ENCODE results near the gene MYOCOS.

MYOCOS gene

DNA sequence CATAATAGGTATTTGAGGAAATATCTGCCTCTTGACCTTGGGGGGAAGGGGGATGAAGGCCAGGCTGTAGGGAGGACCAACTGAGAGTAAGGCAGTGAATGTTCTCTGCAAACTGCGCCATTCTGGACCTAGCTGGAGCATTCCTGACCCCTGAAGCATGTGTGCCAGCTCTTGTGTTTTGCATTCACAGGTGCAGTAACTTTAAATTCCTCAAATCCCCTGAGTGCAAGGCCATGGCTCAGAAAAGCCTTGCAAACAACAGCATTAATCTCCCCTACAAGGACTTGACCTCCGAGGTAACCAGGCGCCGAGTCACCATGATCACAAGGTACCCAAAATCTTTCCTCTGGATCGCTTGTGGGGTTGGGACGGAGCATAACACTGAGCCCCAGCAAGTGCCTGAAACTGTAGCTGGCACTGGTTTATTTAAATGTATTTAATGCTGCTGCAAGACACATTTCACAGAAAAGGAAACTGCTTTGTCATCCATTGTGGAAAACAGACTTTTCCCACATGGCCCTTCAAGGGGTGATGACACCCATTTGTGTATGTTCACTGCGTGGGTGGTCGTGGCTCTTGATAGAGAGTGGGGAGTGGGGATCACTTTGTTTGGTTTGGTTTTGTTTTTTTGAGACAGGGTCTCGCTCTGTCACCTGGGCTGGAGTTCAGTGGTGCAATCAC, 1.7 kb downstream of the MYOCOS start:
- H3K4me3 ChIP-seq (ENCODE audit: low read depth, low read length) = no peak overlapping the region

DNA sequence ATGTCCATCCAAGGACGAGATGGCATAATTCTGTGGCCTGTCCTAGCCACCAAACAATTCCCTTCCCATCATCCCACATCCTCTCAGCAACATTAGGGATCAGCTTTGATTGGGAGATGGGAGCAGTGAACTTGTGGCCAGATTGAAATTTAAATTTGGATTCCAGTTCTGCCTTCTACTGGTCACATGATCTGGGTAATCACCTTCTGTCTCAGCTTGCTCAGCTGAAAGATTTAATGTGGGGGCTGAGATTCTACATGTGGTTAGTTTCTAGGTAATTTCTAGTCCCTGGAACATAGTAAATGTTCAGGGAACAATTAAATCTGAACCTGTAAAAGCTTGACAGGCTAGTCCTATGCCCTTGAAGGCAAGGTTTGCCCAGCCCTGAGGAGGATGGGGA, 3.2 kb downstream of the MYOCOS start:
- H3K4me3 ChIP-seq (ENCODE audit: low read depth, low read length) = no peak overlapping the region

DNA sequence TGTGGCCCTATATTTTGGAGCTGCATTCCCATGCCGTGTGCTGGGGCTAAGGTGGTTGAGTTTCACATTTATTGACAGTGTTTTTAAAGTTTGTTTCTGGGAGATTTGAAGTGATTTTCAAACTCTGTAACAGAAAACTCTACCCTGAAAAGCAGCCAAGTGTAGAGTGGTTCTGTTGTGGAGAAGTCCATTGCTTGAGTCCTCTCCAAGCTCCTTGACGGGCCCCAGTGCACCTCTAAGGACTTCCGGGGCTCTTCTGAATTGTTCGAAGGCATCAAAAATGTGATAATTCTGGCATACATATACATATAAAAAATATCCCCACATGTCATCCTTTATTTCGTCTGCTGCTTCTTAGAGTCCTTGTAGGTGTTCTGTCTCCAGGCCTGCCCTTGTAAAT, 5.0 kb downstream of the MYOCOS start:
- H3K4me3 ChIP-seq (ENCODE audit: low read depth, low read length) = no peak overlapping the region

DNA sequence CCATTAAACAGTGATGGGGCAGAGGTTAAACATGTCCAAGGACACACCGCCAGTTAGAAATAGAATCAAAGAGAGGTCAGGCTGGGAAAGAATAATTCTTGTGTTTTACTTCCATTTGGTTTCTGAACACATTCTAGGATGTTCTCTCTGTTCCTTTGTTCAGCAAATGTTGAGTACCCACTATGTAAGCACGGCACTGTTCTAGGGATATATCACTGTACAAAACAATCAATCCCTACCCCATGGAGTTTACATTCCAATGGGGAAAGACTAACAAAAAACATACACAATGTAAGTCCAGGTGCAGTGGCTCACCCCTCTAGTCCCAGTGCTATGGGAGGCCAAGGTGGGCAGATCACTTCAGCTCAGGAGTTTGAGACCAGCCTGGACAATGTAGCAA, 6.2 kb downstream of the MYOCOS start:
- no peak overlapping the region for H3K4me3 ChIP-seq (ENCODE audit: low read depth, low read length)

DNA sequence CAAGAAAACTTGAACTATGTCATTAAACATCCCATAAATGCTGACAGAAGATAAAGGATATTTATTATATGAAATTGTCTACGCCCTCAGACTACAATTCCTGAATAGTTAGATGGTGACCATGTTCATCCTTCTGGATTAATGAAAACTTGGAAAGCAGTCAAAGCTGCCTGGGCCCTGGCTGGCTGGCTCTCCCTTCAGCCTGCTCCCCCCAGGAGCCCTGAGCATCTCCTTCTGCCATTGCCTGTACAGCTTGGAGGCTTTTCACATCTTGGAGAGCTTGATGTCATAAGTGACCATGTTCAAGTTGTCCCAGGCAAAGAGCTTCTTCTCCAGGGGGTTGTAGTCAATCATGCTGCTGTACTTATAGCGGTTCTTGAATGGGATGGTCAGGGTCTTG, 13.6 kb downstream of the MYOCOS start:
- H3K4me3 ChIP-seq (ENCODE audit: low read depth, low read length) = no peak overlapping the region

DNA sequence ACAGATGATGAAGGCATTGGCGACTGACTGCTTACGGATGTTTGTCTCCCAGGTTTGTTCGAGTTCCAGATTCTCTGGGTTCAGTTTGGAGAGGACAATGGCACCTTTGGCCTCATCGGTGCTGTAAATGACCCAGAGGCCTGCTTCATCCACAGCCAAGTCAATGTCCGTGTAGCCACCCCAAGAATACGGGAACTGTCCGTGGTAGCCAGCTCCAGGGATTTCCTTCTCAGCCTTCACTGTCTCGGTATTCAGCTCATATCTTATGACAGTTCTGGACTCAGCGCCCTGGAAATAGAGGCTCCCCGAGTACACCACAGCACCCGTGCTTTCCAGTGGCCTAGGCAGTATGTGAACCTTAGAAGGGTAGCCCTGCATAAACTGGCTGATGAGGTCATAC, 14.1 kb downstream of the MYOCOS start:
- no peak overlapping the region for H3K4me3 ChIP-seq (ENCODE audit: low read depth, low read length)

DNA sequence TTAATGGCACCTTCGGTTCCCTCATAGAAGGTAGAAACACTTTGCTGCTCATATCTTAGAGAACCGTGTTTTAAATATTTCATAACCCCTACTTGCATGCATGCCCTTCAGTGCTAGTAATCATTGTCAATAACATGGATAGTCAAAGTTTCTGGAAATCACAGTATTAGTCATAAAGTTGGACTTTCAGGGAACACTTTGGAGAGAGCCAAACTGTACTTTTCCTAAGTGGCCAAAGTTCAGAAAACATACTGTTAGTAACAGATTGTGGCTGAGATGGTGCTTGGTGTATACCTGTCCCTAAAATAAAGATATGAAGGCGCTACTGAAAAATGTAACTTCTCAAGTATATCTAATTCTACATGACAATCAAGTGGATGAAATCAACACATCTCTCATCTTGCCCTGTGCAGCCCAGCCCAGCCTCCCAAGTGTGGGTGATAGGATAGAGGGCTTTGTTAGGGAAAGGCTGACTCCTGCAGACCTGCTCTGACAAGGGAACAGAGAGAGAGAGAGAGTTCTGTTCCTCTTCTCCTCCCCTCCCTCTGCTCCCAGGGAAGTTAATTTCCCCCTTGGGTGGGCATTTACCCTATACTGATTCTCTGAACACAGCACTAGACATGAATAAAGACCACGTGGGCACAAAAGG, 16.0 kb downstream of the MYOCOS start:
- H3K4me3 ChIP-seq (ENCODE audit: low read depth, low read length) = no peak overlapping the region

DNA sequence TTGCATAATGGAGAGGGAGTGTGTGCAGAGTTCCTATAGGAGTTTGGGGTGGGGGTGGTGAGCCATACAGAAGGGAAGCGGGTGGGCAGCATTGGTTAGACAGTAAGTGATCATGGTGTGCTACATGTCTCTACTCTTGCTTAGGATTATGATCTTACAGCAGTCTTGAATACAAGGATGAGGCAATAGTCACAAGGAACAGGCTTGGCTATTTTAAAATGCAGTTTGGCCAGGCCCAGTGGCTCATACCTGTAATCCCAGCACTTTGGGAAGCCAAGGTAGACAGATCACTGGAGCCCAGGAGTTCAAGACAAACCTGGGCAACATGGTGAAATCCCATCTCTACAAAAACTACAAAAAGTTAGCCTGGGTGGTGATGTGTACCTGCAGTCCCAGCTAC, 18.2 kb downstream of the MYOCOS start:
- no peak overlapping the region for H3K4me3 ChIP-seq (ENCODE audit: low read depth, low read length)

DNA sequence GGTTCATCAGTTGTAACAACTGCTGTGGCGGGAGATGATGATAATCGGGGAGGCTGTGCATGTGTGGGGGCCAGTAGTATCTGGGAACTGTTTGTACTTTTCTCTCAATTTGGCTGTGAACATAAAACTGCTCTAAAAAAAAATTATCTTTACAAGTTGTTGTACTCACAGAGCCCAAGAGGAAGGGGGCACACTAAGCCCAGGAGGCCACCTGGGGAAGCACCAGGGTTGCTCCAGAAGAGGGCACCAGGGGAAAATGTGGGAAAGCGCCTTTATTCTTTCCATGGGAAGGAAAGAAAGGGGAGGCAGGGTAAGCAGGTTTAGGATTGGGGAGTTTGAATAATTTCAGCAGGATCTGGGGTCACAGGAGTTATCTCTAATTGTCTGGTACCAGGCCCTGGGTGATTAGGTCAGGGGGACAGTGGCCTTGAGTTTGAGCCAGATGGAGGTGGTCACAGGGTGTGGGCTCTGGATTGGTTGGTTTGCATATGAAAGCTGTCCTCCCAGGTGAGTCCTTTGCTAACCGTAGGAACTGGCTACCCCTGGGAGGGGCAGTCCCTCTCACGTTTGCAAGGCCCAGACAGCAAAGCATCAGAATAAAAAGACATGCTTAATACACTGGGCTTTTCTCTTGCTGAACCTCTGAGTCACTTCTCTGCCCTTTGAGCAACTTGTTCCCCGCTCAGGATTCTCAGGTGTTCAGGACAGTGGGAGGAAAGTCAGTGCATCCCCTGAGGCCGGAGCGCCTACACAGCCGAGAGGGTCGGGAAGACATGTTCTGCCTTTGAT, 19.2 kb downstream of the MYOCOS start:
- no peak overlapping the region for H3K4me3 ChIP-seq (ENCODE audit: low read depth, low read length)

DNA sequence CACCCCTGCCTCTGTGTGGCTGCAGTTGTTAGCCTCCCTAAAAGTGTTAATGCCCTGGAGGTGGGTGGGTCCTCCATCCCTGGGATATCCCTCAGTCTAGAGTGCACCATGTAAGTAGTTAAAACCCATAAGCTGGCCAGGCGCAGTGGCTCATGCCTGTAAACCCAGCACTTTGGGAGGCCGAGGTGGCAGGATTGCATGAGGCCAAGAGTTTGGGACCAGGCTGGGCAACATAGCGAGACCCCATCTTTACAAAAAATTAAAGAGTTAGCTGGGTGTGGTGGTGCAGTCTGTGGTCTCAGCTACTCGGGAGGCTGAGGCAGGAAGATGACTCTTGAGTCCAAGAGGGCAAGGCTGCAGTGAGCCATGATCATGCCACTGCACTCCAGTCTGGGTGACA, 20.2 kb downstream of the MYOCOS start:
- no peak overlapping the region for H3K4me3 ChIP-seq (ENCODE audit: low read depth, low read length)

DNA sequence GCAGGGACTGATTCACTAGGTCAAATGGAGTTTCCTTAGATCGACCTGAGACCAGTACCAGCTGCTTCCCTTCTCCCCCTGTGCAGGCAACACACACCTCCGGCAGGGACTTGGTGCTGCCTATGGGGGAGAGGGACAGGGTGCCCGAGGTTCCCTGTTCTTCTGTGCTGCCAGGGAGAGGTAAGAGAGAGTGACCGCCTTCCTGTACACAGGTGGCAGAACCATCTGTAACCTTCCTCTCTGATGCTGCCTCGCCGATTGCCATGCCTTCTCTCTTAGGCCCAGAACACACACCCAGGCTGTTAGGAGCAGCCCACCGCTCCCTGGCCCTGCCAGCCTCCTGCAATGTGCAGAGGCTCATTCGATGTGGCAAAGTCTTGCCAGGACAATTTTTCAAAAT, 21.1 kb downstream of the MYOCOS start:
- H3K4me3 ChIP-seq (ENCODE audit: low read depth, low read length) = no peak overlapping the region

DNA sequence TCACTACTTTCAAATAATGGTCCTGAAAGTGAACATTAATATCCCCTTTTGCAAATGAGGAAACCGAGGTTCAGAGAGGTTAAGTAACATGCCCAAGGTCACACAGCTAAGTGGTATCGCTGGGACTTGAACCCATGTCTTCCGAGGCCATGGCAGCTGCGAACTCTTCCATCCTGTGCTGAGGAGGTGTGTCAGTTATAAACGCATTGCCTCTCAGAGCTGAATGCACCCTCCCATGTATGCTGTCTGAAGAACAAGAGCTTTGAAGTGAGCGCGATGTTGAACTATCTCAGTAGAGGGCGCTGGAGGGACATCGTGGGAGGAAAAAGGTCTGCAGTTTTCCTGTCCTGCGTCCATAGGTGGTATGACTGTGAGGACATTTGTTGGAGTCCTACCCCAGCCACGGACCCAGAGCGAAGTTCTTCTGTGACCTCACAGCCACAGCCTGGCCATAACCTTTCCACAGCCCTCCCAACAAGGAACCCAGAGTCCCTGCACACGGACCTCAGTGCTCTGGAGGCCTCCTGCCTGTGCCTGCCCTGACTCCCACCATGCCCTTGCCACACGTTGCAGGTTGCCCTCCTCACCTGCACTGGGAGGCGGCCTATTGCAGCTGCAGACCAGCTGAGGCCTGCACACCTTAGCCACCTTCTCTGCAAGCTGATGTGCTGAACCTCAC, 22.9 kb downstream of the MYOCOS start:
- H3K4me3 ChIP-seq (ENCODE audit: low read depth, low read length) = no peak overlapping the region

DNA sequence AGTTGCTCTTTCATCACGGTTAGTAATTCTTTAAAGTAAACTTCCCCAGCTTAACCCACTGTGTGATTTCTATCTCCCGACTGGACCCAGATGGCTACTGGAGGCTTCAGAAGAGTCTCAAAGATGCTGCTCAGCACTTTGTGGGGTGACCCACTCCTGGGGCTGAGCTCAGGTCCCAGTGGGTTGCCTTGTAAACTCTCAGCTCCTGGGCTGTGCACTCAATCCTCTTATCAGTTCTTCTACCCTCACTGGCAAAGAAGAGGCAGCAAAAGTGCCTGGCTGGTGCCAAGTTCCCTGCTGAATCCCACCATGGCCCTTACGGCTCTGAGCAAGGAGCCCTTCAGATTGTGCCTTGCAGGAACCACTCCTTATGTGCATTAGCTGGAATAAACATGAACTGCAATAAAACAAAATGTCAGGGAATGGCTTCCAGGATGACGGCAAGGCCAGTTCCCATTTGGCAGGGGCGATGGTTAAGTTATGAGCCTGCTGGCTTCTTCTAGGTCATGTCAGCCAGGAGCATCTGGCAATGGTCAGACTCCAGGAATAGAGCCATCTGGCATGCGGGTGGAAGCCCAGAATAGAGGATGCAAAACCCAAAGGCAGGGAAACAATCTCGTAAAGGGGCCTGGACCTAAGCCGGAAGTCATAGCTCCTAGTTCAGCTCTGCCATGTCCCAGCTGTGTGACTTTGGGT, 23.7 kb downstream of the MYOCOS start:
- no peak overlapping the region for H3K4me3 ChIP-seq (ENCODE audit: low read depth, low read length)

DNA sequence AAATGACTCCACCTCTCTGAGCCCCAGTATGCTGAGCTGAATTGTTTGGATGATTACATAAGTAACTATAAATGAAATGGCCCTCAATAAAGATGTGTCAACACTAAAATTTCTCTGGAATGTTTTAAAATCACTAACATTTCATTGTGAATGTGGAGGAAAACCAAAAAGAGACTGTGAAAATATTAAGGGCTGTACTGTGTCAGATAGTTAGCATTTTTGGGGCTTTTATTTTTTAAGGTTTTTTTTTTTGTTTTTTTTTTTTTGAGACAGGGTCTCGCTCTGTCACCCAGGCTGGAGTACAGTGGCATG, 24.2 kb downstream of the MYOCOS start:
- H3K4me3 ChIP-seq (ENCODE audit: low read depth, low read length) = no peak overlapping the region

DNA sequence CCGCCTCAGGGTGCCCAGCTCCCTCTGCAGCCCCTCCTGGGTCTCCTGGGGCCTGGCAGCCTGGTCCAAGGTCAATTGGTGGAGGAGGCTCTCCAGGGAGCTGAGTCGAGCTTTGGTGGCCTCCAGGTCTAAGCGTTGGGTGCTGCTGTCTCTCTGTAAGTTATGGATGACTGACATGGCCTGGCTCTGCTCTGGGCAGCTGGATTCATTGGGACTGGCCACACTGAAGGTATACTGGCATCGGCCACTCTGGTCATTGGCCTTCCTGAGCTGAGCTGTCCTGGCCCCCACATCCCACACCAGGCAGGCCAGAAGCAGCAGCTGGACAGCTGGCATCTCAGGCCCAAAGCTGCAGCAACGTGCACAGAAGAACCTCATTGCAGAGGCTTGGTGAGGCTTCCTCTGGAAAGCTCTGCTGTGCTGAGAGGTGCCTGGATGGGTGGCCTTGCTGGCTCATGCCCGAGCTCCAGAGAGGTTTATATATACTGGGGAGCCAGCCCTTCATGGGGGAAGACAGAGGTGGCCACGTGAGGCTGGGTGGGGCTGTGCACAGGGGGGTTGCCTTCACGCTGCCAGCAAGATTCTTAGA, 30.3 kb downstream of the MYOCOS start, which contains the start of gene MYOC:
Gene MYOC, minus strand, starts transcription at position 455 of the 589 bp plus-strand sequence. Its CDS starts 77 bp downstream, at position 378.
- no peak within 1 kb of the TSS for H3K4me3 ChIP-seq (ENCODE audit: low read depth, low read length)

DNA sequence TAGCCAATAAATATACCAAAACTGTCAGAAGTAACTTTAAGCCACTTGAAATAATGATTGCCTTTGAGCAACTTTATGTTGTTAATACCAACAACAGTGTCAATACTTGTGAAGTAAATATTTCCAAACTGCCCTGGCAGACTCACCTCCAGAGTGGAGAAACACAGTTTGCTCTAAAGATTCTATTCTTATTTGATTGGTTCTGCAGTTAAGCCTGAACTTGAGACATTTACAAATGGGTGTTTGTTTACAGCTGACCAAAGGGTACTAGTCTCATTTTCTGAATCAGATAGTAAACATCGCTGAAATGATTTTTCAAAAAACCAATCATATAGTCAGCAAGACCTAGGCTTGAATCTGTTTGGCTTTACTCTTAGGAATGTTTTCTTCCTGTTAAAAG, 31.8 kb downstream of the MYOCOS start:
- no peak overlapping the region for H3K4me3 ChIP-seq (ENCODE audit: low read depth, low read length)

DNA sequence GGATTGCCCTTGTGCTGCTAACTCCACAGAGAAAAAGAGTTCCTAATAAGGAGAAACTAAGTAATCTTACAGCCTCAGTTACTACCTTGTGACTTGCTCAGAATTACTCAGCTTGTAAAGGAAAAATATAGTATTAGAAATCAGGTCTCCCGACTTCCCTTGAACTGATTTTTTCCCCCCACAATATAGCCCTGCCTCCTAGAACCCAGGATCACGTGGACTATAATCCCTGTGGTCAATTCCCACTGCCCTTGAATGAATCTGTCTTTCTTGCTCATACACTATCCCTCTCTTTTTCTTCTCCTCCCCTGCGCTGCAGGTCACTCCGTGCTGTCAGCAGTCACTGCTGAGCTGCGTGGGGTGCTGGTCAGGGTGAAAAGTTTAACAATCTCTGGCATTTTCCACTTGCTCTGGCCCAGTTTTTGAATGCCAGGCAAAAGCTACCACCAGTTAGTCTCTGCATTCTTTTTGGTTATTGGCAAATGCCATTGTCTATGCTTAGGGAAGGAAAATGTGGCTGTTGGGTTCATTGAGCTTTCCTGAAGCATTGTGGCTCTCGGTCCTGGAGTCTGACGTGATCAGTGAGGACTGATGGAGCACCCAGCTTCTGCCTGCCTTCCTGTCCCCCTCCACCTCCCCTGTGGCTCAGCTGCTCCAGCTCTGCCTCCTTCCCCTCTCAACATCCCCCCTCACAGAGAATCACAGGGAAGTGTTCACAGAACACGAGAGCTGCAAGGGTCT, 32.3 kb downstream of the MYOCOS start:
- H3K4me3 ChIP-seq (ENCODE audit: low read depth, low read length) = no peak overlapping the region

DNA sequence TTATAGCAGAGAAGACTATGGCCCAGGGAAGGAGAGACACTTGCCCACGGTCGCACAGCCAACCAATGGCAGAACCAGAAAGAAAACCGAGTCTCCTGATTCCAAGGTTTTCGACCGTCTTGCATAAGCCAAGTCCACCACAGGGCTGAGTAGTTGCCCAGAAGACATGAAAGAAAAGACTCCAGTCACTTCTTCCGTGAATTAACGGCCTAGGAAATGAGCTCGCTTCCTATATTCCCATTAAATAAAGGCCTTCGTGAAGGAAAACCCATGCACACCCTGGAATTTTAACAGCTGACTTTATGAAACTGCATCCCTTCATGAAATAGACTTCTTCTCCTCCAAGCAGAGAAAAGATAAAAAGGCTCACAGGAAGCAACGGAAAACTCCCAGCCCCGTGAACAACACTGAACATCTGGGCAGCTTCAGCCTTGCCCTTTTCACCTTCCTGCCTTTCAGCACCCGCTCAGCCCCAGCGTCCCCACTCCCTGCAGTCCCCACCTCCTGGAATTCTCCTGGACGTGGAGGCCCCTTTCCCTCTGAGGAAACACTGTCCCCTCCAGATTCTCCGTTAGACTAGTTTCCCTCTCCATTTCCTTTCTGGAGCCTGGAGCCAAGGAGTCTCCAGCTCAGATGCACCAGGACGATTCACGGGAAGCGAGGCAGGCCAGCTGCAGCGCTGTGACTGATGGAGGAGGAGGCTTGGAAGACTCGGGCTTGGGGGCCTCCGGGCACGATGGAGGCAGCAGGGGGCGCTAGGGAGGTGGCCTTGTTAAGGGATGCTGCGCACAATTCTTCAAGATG, 33.1 kb downstream of the MYOCOS start:
- H3K4me3 ChIP-seq (ENCODE audit: low read depth, low read length) = no peak overlapping the region

DNA sequence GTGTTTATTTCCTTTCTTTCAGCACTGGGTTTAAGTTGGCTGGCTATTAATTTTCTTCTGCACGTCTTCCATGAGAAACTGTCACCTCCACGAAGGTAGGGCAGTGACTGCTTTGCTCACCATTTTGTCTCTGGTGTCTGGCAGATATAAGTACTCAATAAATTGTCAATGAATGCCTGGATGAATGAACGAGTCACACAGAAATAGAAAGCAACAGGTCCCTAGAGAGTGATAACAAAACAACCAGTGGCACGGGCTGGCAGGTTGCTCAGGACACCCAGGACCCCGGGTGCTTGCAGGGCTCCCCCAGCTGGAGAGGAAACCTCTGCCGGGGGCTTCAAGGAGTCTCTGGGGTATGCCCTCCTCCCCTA, 33.7 kb downstream of the MYOCOS start:
- H3K4me3 ChIP-seq (ENCODE audit: low read depth, low read length) = no peak overlapping the region
